Esophagus muscularis mucosa (tissue), 4 donors: ENCODE data around the gene KIRREL3.

Experiments used
- CTCF ChIP-seq, 3 experiments: fragments of 200-600 bp in 2 of 3; fragments of 450-650 bp in 1 of 3; sonication (generic) in 2 of 3; IDR thresholded peaks; one replicate each; pipeline ENCODE4 v1.5.1; 2017 to 2019; ENCODE audit warnings: antibody characterized with exemption in 3 of 3, mild to moderate bottlenecking in 2 of 3, moderate library complexity in 1 of 3
- EP300 ChIP-seq: sonication (generic); formaldehyde crosslinking; IDR thresholded peaks from one replicate; pipeline ENCODE4 v1.6.1; 2017; ENCODE audit warnings: antibody characterized with exemption
- POLR2A ChIP-seq: fragments of 450-650 bp; IDR thresholded peaks from one replicate; pipeline ENCODE4 v1.6.1; 2017; ENCODE audit warnings: antibody characterized with exemption, moderate library complexity, mild to moderate bottlenecking, low read depth
- POLR2AphosphoS5 ChIP-seq, 2 donors: sonication (generic); formaldehyde crosslinking; IDR thresholded peaks; one replicate each; pipeline ENCODE4 v1.6.1; 2017; ENCODE audit warnings: antibody characterized with exemption in 2 of 2

- TF ChIP-seq POLR2A: no peak
- no peak for TF ChIP-seq CTCF (IDR thresholded peaks at IDR 0.05)
- no peak for TF ChIP-seq EP300
- TF ChIP-seq POLR2AphosphoS5 (IDR thresholded peaks at IDR 0.05): no peak
Measured at GRCh38 chr11:126589492-126589803, 411.1 kb downstream of the KIRREL3 start.
